Limb (tissue), 2 donors: ENCODE results near the gene SLC25A21.
A peak's percentile ranks its signal among the peaks of the same experiment; 100 is the strongest.
"Not testable (repeated sequence)": the region's sequence is repeated elsewhere in the genome, so short reads cannot be mapped to it uniquely, and the experiment has no call there.

Experiments used
- DNase-seq, 2 donors: peaks; one replicate each; pipeline ENCODE4 v3.0.0-alpha.2; 2016; ENCODE audit errors: extremely low spot score in 2 of 2

SLC25A21 gene

GRCh38 chr14:36874396-36875138 is 297.8 kb downstream of the SLC25A21 start:
- no peak for DNase-seq

GRCh38 chr14:36870776-36871175 is 301.6 kb downstream of the SLC25A21 start:
- no peak for DNase-seq

- no peak for DNase-seq
Observed at GRCh38 chr14:36869125-36869524, 303.3 kb downstream of the SLC25A21 start.

GRCh38 chr14:36866867-36867266 is 305.5 kb downstream of the SLC25A21 start:
- no peak for DNase-seq

- no peak for DNase-seq
Observed at GRCh38 chr14:36863271-36863670, 309.1 kb downstream of the SLC25A21 start.

- not testable (repeated sequence) for DNase-seq
Observed at GRCh38 chr14:36862237-36862636, 310.2 kb downstream of the SLC25A21 start.

GRCh38 chr14:36860831-36861230 is 311.6 kb downstream of the SLC25A21 start:
- no peak for DNase-seq

GRCh38 chr14:36859119-36859518 is 313.3 kb downstream of the SLC25A21 start:
- no peak for DNase-seq

- no peak for DNase-seq
Observed at GRCh38 chr14:36857842-36858445, 314.5 kb downstream of the SLC25A21 start.

GRCh38 chr14:36857136-36857535 is 315.3 kb downstream of the SLC25A21 start:
- no peak for DNase-seq

GRCh38 chr14:36856095-36856878 is 316.1 kb downstream of the SLC25A21 start:
- no peak for DNase-seq

GRCh38 chr14:36855396-36855795 is 317.0 kb downstream of the SLC25A21 start:
- no peak for DNase-seq

GRCh38 chr14:36852981-36853691 is 319.3 kb downstream of the SLC25A21 start:
- peak in 1 of 2 donors; percentile 15 for DNase-seq

- DNase-seq: peak in 1 of 2 donors; percentile 20
Observed at GRCh38 chr14:36848213-36848612, 324.2 kb downstream of the SLC25A21 start.

- DNase-seq: no peak
Observed at GRCh38 chr14:36847366-36847765, 325.0 kb downstream of the SLC25A21 start.

GRCh38 chr14:36845356-36846012 is 326.9 kb downstream of the SLC25A21 start:
- DNase-seq: peak in 1 of 2 donors; percentile 30

GRCh38 chr14:36844443-36845195 is 327.8 kb downstream of the SLC25A21 start:
- DNase-seq: no peak

GRCh38 chr14:36843410-36843809 is 329.0 kb downstream of the SLC25A21 start:
- no peak for DNase-seq

GRCh38 chr14:36835128-36835527 is 337.3 kb downstream of the SLC25A21 start:
- DNase-seq: no peak

- no peak for DNase-seq
Observed at GRCh38 chr14:36834293-36834692, 338.1 kb downstream of the SLC25A21 start.
